ENCODE data around the gene ATP6V1B1.

Gene ATP6V1B1

DNA sequence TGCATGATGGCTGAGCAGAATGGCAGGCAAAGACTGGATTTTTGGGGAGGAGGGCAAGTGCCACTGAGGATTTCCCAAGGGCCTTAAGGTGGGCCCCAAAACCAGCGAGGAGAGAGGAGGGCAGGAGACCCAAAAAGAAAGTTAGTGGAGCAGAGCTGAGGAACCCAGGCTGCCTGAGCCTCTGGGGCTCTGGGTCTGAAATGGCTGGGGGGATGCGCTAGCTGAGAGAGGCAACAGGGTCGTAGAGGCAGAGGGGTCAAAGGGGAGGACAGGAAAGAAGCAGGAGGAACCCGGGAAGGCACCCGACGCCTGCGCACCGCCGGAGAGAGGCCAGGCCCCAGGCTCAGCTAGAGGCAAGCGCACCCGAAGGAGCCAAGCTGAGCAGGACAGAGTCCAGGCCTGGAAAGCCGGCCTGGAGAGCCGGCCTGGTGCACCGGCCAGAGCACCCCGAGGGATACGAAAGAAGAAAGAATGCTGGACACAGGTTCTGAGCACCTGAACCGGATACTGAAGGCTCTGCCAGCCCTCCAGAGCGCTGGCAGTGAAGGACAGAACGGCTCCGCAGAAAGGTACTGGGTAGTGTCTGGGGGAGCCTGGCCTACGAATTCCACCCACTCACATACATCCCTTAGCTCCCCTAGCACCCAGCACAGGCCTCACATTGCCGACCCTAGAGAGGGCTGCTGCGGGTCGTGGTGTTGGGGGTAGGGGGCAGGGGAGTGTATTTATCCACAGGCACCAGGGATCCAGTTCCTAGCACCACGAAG is 39.5 kb upstream of the ATP6V1B1 start:
- Mint-ChIP-seq H3K27me3 (peaks cover 100% of the 10 kb centered on the region), H3K36me3 (no peaks in the 10 kb centered on the region), H3K4me3 (no peak overlapping the region), H3K4me1 (peaks cover 10% of the 10 kb centered on the region), H3K27ac (no peak overlapping the region), H3K9me3 (no peaks in the 10 kb centered on the region)
- no peak for DNase-seq
- CTCF ChIA-PET = interaction anchor here (0.7 to 1.3 kb wide), 3 partner anchors 24 to 251 kb away, joined by 3 to 4 read pairs (median 3); no protein-coding TSS in a partner anchor

DNA sequence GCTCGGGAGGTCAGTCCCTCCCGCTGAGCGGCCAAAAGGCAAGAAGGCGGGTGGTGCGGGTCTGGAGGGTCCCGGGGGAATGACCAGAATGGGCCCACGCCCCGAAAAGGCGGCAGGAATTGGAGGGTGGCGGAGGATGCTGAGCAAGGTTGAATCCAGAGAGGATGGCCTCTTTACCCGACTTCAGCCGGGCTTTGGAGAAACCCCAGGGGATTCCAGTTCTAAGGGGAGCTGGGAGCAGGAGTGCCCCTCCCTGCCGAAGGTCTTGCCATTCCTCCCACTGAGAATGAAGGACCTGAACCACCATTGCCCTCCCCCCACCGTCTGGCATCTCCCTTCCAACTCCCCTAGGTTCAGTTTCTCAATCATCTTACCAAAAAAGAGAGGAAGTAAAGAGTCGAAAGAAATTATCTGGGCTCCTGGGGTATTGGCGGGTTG is 38.9 kb upstream of the ATP6V1B1 start:
- no peaks in the 10 kb centered on the region for H3K9me3 Mint-ChIP-seq
- DNase-seq = no peak
- peaks cover 100% of the 10 kb centered on the region for H3K27me3 Mint-ChIP-seq
- H3K4me3 Mint-ChIP-seq = no peak overlapping the region
- H3K27ac Mint-ChIP-seq = no peak overlapping the region
- H3K4me1 Mint-ChIP-seq = peaks cover 14% of the 10 kb centered on the region
- H3K36me3 Mint-ChIP-seq = no peaks in the 10 kb centered on the region
- CTCF ChIA-PET = interaction anchor here (1.2 to 1.3 kb wide), 2 partner anchors 23 to 51 kb away, joined by 3 to 4 read pairs; no protein-coding TSS in a partner anchor

DNA sequence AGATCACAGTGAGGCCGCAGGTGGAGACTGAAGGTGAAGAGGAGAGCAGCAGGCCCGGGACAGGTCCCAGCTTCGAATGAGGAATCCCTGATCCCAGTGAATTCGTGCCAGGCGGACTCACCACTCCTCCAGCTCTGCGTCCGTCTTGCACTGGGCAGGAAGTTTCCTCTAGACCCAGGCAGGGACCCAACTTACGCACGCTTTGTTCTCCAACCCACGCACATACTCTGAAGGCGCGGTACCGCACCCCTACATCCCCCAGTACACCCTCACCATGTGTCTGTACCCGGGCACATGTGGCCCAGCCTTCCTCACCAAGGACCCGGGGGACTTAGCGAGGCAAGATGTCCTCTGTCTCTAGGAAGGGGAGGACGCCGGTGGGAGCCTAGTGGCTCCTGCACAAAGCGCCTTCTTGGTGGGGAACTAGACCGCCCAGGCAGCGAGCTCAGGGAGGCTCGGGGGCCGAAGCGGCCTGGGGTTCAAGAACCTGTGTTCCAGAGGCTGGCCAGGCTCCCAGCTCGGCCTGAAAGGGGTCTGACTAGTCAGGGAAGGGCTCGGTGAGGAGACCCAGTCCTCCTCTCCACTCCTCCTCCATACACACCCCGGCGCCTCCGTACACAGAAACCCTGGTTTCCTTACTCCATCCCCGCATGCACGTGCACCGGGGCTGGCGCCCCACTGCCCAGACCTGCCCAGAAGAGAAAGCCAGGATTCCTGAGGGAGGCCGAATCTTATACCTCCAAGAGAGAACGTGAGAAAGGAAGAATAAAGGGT is 38.3 kb upstream of the ATP6V1B1 start:
- H3K4me3 Mint-ChIP-seq = no peak overlapping the region
- H3K27me3 Mint-ChIP-seq = peaks cover 100% of the 10 kb centered on the region
- H3K4me1 Mint-ChIP-seq = peaks cover 17% of the 10 kb centered on the region
- CTCF ChIA-PET = interaction anchor here (1.2 kb wide), 1 partner anchor 23 kb away, joined by 3 read pairs; no protein-coding TSS in a partner anchor
- no peak overlapping the region for H3K27ac Mint-ChIP-seq
- no peaks in the 10 kb centered on the region for H3K9me3 Mint-ChIP-seq
- H3K36me3 Mint-ChIP-seq = no peaks in the 10 kb centered on the region
- no peak for DNase-seq

DNA sequence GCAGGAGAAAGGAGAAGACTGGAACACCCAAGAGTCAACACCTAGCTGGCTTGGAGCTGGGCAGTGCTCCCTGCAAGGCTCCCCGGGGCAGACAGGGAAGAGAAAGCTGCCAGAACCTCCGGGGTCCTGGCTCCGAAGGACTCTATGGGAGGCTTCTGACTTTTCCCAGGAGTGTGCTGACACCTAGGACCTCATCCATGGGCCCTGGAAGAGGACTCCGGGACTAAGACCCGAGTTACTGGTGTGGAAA is 37.8 kb upstream of the ATP6V1B1 start:
- Mint-ChIP-seq H3K4me3 (no peak overlapping the region), H3K9me3 (no peaks in the 10 kb centered on the region), H3K27me3 (peaks cover 100% of the 10 kb centered on the region), H3K4me1 (peaks cover 17% of the 10 kb centered on the region), H3K36me3 (no peaks in the 10 kb centered on the region), H3K27ac (no peak overlapping the region)
- CTCF ChIA-PET = no interaction called here
- no peak for DNase-seq

DNA sequence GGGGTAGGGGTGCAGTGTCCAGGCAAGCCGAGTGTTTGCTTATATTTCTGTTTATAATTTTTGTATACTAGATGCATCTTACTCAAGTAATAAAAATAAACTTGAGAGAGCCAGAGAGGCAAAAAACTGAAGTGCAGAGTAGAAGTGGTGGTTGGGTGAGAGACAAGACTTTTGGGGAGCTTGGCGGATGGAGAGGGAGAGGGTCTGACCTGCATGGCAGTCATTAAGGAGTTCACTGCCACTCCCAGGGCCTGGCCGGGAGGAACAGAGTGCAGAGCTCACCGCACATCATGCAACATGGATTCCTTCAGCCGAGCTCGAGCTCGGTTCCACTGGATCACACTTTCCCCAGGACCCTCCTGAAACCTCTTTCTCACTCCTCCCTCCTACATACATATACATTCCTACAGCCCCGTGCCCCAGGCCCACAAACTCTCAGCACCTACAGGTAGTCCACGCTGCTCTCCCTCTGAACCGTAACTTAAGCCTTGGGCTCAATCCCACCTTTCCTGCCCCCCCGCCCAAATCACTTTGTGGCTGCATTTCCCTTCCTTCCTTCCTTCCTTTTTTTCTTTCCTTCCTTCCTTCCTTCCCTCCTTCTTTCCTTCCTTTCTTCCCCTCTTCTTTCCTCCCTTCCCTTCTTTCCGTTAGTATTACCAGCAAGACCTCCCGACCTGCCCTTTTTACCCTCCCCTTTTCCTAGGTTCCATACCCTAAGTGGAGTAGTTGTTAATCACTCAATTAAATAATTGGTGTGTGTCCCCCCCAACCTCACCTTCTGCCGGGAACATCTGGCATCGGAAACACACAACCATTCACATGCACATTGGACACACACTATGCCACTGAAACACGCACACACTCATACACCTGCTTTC is 37.1 kb upstream of the ATP6V1B1 start:
- H3K36me3 Mint-ChIP-seq = no peaks in the 10 kb centered on the region
- H3K27me3 Mint-ChIP-seq = peaks cover 100% of the 10 kb centered on the region
- peaks cover 17% of the 10 kb centered on the region for H3K4me1 Mint-ChIP-seq
- DNase-seq = no peak
- H3K27ac Mint-ChIP-seq = peak overlapping the region; percentile 49
- H3K9me3 Mint-ChIP-seq = no peaks in the 10 kb centered on the region
- no peak overlapping the region for H3K4me3 Mint-ChIP-seq
- CTCF ChIA-PET = no interaction called here

DNA sequence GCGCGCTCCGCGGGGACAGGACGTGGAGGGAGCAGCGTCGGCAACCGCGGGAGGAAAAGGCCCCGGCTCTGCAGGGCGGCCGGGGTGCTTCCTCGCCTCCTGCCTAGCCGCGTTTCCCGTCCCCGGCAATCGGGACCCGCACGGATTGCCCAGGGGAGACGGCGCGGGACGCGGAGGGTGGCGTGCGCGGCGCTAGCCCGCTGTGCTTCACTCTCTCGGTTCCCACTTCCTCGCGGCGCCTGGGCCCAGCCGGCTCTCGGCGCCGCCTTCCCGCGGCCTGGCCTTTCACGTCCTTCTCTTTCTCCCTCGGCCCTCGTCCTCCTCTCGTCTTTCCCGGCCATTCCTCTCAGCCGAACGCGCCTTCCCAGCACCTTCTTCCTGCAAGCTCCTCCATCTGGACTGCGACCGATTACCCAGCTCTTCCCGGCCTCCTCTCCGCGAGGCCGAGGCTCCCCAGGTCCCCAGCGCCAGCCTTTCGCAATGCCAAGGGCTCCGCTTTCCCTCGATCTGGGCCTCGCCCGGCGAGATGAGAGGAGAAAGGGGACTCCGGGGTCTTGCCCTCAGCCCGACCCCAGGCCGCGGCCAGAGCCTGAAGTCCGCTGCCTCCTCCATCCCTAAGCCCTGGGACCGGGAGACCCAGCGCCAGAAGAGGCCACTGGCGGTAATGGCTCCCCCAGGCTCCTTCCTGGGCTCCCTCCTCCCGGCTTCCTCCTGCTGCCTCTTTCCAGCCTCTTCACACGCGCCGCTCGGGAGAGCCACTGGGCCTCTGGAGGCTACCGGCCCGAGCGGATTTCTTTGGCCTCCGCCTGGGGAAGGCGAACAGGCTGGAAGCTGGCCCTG is 34.3 kb upstream of the ATP6V1B1 start:
- CTCF ChIA-PET = no interaction called here
- Mint-ChIP-seq H3K4me3 (peak overlapping the region; percentile 48), H3K36me3 (no peaks in the 10 kb centered on the region), H3K27me3 (peaks cover 100% of the 10 kb centered on the region), H3K27ac (peak overlapping the region; percentile 82), H3K9me3 (no peaks in the 10 kb centered on the region), H3K4me1 (peaks cover 17% of the 10 kb centered on the region)
- no peak for DNase-seq

DNA sequence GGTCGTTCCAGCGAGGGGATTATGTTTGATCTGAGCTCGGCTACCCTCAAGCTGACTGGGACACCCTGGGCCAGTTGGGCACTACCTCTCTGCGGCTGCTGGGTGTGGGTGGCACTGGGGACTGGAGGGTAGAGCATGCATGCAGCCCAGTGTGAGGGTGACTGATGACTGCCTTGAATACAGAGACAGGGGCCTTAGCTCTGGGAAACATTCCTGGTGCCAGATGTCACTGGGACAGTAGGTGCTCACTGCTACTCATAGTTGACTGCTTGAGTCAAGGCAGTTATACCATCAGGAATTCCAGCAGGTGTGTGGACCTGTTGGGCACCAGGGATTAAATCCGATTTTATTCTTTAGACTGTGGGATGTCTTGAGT is 33.6 kb upstream of the ATP6V1B1 start:
- Mint-ChIP-seq H3K4me1 (peaks cover 23% of the 10 kb centered on the region), H3K4me3 (no peak overlapping the region), H3K9me3 (no peaks in the 10 kb centered on the region), H3K27me3 (peaks cover 100% of the 10 kb centered on the region), H3K36me3 (no peaks in the 10 kb centered on the region), H3K27ac (peak overlapping the region; percentile 80)
- DNase-seq = no peak
- CTCF ChIA-PET = no interaction called here

DNA sequence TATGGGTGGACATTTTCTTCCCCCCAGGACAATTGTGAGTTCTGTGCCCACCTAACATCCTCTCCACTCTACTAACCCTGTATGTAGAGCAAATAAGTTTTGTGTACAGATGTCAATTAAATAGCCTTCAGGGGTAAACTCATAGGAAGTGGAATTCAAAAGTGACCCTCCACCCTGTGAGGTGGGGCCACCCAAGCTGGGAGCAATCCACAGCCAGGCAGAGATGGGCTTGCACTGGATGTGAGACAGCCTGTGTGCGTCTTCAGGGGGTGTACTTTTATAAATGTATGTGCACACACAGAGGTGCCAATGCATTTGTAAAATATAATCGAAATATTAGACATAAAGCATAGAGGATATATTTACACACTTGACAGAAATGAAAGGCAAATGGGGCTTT is 33.1 kb upstream of the ATP6V1B1 start:
- DNase-seq = no peak
- H3K4me3 Mint-ChIP-seq = no peak overlapping the region

DNA sequence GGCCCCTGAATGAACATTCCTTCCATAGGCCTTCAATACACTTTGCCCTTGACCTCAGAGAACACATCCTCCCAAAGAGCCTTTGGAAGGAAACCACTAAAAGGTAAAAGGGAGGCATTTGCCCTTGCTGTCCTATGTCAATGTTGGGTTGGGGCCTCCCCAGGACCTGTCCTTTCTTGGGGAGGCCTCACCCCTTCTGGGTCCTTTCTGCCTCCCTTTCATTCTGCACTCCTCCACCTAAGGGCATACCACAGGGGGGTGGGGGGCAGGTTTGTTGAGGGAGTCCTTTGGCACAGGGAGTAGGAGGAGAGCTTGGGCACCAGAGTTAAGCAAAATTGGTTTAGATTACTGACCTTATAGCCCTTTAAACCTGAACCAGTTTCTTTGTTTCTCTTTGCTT is 32.5 kb upstream of the ATP6V1B1 start:
- no peaks in the 10 kb centered on the region for H3K36me3 Mint-ChIP-seq
- no peaks in the 10 kb centered on the region for H3K9me3 Mint-ChIP-seq
- no peak overlapping the region for H3K4me3 Mint-ChIP-seq
- CTCF ChIA-PET = no interaction called here
- peaks cover 98% of the 10 kb centered on the region for H3K27me3 Mint-ChIP-seq
- no peak for DNase-seq
- peaks cover 27% of the 10 kb centered on the region for H3K4me1 Mint-ChIP-seq
- H3K27ac Mint-ChIP-seq = no peak overlapping the region

More for the DNA sequence above, 33.1 kb upstream of the ATP6V1B1 start:
- Mint-ChIP-seq H3K27me3 (peaks cover 100% of the 10 kb centered on the region), H3K9me3 (no peaks in the 10 kb centered on the region), H3K36me3 (no peaks in the 10 kb centered on the region), H3K4me1 (peaks cover 27% of the 10 kb centered on the region), H3K27ac (no peak overlapping the region)
- CTCF ChIA-PET = no interaction called here

DNA sequence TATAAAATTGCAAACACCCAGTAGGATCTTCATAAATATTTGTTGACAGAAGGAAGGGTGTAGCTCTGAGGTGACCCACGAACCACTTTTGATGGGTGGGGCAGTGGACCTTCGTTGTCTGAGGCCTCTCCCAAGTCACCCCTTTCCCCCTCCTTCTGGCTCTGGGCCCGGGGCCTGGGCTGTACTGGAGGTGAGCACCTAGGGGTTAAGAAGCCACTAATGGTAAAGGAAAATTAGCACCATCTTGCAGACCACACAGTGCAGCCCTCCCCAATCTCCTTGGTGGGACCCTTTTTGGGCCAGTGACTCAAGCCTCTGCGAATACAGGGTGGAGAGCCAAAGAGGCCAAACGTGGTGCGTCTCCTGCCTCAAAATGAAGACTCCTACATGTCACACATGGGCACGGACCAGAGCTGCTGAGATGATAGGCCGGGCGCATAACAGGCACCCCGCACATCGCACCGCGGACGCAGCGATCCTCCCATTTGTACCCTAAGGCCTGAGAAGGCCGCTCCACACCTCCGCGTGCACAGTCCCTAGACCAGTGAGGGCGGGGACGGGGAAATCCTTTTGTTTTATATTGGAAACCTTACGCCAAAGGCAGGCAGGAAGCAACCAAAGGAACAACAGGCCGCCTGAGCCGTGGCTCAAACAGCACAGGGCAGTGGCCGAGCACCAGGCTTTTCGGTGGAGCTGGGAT is 31.9 kb upstream of the ATP6V1B1 start:
- Mint-ChIP-seq H3K4me1 (peaks cover 24% of the 10 kb centered on the region), H3K36me3 (no peaks in the 10 kb centered on the region), H3K9me3 (no peaks in the 10 kb centered on the region), H3K27ac (peak overlapping the region; percentile 28), H3K4me3 (no peak overlapping the region), H3K27me3 (peaks cover 95% of the 10 kb centered on the region)
- DNase-seq = no peak
- CTCF ChIA-PET = no interaction called here

DNA sequence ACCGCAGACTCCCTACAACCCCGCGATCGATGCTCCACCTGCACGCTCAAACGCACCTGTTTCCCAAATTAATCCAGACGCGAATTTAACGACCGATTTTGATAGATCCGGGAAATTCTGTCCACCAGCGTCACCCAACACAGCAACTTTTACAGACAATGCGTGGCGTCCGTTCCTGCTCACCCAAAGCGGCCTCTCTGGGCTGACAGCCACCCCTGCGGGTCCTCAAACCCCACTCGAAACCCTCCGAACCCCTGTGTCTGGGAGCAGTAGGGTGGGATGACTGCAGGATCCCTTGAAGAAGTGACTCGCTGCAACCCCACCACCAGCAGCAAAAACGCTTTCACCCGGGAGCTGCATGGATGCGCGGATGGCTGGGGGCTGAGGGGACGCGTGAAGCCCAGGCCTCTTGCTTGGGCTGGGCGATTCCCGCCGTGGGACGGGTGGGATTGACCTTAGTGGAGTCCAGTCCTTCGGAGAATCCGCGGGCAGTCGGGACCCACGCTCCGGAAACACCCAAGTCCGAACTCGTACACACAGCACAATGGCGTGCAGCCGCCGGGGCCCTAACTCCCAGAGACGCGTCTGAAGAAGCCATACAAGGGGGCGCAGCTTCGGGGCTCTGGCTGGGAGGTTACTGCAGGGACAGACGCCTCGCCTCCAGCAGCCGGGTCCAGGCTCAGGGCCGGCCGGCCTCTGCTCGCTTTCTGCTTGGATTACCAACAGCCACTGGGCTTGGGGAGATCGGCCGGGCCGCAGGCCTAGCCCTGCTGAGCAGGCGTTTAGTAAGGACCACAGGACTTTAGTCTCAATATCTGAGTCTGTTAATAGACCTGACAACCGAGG is 31.1 kb upstream of the ATP6V1B1 start:
- Mint-ChIP-seq H3K4me3 (no peak overlapping the region), H3K27ac (peak overlapping the region; percentile 28), H3K27me3 (peaks cover 91% of the 10 kb centered on the region), H3K4me1 (peaks cover 24% of the 10 kb centered on the region), H3K36me3 (no peaks in the 10 kb centered on the region), H3K9me3 (no peaks in the 10 kb centered on the region)
- CTCF ChIA-PET = no interaction called here
- DNase-seq = no peak

DNA sequence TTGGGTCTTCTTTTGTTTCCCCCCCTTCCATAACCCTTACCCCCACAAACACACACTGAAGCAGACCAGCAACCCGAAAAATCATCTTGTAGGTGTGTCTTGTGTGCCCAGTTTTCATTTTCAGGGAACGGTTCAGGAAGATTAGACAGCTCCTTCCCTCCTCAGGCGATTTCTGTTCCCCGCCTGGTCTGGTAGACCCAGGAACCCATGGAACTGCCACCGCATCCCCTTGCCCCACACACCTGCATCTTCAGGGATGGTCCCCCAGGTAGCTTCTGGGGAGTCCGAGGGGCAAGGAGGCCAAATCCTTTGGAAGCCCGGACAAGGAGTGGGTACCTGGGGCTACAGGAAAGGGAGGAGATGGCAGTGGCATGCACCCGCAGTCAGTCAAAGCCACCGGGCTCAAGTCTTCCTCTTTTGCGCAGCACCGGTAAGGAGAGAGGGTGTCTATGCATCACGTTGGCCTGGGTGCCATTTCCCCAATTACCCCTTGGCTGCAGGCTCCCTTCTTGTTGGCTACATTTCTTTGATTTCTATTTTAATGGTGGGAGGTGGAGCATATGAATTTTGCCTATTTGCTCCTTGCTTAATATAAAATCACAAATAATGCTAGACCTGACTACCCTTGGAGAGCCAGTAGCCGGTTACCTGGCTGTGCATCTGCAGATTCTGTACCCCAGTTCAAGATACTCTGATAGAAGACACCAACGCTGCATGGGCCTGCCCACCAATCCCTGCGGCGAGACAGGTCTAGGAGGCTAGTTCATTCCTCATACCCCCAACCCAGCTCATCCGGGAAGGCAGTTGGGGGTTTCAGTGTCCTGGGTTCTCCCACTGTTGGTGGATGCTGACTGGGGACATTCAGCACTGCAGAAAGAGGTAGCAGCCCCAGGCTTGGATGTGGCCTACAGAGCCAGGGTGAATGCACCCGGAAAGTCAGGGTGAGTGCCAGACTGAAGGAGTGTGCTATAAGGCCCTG is 30.0 kb upstream of the ATP6V1B1 start:
- no peak for DNase-seq
- CTCF ChIA-PET = interaction anchor here (1.0 to 2.1 kb wide), 3 partner anchors 14 to 35 kb away, joined by 3 to 5 read pairs (median 5); no protein-coding TSS in a partner anchor
- no peak overlapping the region for H3K4me3 Mint-ChIP-seq
- peaks cover 20% of the 10 kb centered on the region for H3K4me1 Mint-ChIP-seq
- peaks cover 81% of the 10 kb centered on the region for H3K27me3 Mint-ChIP-seq
- no peaks in the 10 kb centered on the region for H3K36me3 Mint-ChIP-seq
- H3K9me3 Mint-ChIP-seq = no peaks in the 10 kb centered on the region
- no peak overlapping the region for H3K27ac Mint-ChIP-seq
